GM19467 (cell line): ENCODE data around the gene CTAG1B.
"Not testable (repeated sequence)": the region's sequence is repeated elsewhere in the genome, so short reads cannot be mapped to it uniquely, and the experiment has no call there.

Experiments used
- ATAC-seq: cut with Tn5 transposase; IDR thresholded peaks from one replicate; pipeline ENCODE4 v1.9.1; 2021; ENCODE audit warnings: mild to moderate bottlenecking, moderate library complexity; ENCODE audit not compliant: unreplicated experiment

CTAG1B gene

GRCh38 chrX:154619182-154619581 is at the start of gene CTAG1B:
Gene CTAG1B, minus strand, starts transcription at chrX:154619282. Its CDS starts 64 bp downstream, at chrX:154619218.
- not testable (repeated sequence) for ATAC-seq

DNA sequence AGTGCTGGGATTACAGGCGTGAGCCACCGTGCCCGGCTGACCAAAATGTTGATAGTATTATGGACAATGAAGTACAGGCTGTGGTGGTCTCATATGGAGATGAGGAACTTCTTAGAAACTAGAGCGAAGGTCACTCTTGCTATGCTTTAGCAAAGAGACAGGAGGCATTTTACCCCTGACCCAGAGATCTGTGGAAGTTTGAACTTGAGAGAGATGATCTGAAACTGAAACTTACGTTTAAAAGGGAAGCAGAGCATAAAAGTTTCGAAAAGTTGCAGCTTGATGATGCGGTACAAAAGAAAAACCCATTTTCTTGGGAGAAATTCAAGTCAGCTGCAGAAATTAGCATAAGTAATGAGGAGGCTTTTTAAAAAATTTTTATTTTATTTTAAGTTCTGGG is 42.8 kb upstream of the CTAG1B start:
- no peak for ATAC-seq

GRCh38 chrX:154661170-154661569 is 42.1 kb upstream of the CTAG1B start:
- no peak for ATAC-seq

GRCh38 chrX:154660541-154660940 is 41.5 kb upstream of the CTAG1B start:
- ATAC-seq = no peak

GRCh38 chrX:154658957-154659356 is 39.9 kb upstream of the CTAG1B start:
- ATAC-seq = no peak

DNA sequence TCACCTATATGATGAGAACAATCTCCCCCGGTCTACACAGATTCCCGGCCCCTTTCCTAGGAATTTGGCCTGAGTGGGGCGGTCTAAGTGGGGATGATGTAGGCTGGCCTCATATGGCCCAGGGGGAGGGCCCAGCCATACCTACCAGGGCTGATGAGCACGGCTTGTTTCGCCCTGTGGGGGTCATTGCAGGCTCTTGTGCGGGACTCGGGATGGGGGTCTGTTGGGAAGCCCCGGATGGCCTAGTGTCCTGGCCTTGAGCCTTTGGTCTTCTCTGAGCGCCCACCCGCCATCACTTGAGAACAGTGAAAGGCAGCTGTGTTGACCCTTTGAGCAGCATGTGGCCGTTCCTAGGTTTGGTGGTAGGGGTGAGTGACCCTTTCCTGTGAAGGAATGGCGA is 39.1 kb upstream of the CTAG1B start:
- no peak for ATAC-seq

GRCh38 chrX:154657226-154657805 is 38.2 kb upstream of the CTAG1B start:
- no peak for ATAC-seq

- ATAC-seq = no peak
These were observed 36.7 kb upstream of the CTAG1B start for GRCh38 chrX:154655786-154656185.

GRCh38 chrX:154655346-154655745 is 36.3 kb upstream of the CTAG1B start:
- ATAC-seq = no peak

GRCh38 chrX:154654925-154655324 is 35.8 kb upstream of the CTAG1B start:
- ATAC-seq = no peak

DNA sequence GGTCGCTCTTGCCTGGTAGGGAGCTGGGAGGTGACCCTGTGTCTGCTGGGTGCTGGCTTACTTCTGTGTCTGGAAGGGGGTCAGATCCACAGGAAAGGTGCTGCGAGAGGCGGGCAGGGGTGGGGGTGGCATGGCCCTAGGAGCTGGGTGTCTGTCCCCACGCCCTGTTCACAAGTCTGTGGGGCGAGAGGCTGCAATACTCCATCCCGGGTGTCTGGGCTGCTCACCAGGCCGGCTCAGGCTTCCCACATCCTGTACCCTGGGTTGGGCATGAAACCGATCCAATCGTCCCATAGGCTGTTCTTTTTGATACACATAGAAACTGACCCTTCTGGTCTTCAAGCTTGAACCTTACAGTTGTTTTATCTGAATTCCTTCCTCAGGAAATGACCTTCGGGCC is 35.3 kb upstream of the CTAG1B start:
- ATAC-seq = no peak

DNA sequence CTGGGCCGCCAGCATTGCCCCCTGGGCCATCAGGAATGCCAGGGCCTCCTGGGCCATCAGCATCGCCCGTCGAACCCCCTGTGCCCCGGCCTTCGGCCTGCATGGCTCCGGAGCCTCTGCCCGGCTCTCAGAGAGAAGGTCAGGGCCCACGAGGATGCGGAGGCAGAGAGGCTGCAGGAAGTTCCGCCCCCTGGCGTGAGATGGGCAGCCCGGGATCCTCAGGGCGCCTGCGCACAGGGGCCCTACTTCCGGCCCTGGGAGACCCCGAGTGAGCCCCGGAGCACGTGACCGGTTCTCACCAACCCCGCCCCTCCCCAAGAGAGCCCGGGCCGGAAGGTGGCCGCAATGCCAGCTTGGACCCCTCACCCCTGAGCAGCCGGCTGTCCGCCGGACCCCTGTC is 34.3 kb upstream of the CTAG1B start, which contains the start of gene CTAG2:
Gene CTAG2 (minus strand): TSS at position 167 of the 400 bp plus-strand sequence. CDS start 64 bp downstream, at position 103.
- ATAC-seq = not testable (repeated sequence)

- no peak for ATAC-seq
These were observed 33.9 kb upstream of the CTAG1B start for GRCh38 chrX:154653048-154653401.

- no peak for ATAC-seq
These were observed 33.4 kb upstream of the CTAG1B start for GRCh38 chrX:154652311-154653047.

DNA sequence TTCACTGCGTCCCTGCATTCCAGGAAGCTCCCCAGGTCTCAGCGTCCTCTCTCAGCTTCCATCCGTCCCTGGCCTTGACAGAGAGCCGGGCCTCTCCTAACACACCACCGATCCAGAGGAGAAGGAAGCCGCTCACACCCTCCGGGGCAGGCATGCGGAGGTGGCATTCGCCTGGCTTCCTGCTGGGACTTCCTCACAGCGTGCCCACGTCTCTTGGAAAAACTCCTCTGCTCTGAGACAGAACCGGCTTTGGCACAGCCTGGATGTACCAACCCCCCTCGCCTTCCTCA is 31.1 kb upstream of the CTAG1B start:
- ATAC-seq = no peak

DNA sequence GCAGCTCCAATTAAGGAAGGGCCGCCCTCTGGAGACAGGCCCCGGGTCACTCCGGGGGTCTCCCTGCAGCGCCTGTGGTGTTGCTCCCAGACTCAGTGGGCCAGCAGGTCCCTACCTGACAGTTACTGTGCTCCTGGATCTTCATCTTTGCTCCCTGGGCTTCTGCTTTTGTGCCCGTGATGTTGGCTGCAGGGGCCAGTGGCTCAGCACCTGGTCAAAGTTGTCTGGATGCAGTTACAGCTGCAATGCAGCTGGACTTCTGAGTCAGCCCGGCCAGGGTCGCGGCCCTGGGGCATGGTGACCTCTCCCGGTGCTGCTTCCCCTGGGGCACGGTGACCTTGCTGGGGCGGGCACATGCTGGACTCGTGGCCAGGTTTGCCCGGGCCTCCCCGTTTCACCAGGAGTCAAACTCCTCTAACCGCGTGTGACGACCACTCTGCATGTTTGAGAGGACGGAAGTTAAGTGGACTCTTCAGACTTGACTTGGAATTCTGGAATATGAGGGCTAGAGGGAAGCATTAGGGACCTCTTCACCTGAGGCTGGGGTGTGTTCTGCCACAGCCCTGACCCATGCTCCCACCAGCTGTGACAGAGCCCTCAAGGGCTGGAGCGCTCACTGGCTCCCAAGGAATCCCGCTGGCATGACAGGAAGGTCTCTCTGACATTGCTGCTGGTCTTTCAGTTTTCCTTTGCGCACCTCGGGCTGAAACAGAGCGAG is 30.6 kb upstream of the CTAG1B start:
- ATAC-seq = no peak

GRCh38 chrX:154648931-154649330 is 29.8 kb upstream of the CTAG1B start:
- no peak for ATAC-seq

DNA sequence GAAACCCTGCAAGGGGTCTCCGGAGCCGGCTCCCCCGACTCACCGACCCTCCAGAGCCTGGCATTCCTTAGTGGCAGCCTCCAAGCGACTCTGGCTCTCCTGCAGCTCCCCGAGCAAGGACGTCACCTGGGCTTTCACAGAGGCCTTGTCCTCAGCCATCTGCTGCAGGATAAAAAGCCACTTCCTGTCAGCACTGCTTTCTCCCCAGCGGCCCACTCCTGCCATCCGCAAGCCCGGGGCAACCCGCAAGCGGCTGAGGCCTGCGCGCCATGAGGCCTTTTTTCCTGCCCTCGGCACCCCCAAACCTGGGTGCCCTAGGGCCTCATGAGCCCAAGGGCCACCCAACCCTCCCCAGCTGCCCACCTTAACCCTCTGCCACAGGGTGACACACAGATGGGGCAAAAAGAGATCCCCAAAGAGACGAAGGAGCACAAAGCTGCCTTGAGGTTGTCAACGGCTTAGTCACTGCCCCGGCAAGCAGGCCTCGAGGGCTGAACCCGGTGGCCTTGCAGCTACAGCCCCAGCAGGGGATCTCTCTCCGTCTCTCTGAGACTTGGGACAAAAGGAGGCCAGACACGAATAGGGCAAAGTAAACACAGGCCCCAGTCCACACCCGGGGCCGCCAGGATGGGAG is 26.8 kb upstream of the CTAG1B start:
- ATAC-seq = not testable (repeated sequence)

- not testable (repeated sequence) for ATAC-seq
These were observed 24.6 kb upstream of the CTAG1B start for GRCh38 chrX:154643708-154644107.

DNA sequence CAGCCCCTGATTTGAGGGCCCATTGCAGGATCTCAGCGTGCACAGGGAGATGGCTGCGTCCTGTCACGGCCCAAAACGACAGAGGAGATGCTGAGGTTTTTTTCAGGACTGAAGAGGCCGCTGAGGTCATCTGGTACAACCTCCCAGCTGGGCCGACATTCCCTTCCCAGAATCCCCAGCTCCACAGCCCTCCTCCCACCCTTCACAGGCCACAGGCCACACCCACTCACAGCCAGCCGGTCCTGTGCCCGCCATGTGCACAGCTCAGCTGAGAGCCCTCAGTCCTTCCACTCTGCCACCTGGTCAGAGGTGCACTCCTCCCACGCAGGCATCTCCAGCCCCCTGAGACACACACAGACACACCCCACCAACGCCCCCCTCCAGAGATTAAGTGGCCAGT is 22.7 kb upstream of the CTAG1B start:
- ATAC-seq = not testable (repeated sequence)

DNA sequence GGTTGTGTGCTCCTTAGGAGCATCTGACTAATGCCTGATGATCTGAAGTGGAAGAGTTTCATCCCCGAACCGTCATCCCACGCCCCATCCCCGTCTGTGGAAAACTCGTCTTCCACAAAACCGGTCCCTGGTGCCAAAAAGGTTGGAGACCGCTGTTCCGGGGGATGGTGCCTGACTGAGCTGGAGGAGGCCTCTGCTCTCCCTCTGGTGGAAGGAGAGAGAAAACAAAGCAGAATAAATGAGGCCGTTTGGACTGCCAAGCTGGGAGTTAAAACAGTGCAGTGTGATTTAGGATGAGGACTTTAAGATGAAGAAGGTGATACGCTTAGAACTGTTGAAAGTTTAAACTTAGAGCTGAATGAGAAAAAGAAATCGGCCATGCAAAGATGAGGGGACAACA is 14.6 kb upstream of the CTAG1B start:
- ATAC-seq = not testable (repeated sequence)

DNA sequence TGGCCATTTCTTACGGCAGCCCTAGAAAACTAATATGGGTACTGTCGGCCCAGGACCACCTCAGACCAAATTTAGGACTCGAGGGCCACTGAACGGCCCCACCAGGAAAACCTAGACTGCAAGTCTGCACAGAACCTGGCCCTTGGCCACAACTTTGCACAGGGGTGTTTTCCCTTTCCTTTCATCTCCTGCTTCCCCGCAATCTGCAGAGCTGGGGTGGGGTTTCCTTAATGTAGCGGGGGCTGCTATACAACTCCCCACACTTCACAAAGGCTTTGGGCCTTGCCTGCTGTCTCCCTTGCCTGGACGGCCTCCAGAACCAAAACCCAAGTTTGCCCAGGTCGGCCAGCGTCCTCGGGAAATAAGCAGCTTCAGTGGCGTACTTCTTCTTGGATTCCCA is 11.9 kb upstream of the CTAG1B start:
- not testable (repeated sequence) for ATAC-seq
